Activated CD8-positive, alpha-beta memory T cell treated with anti-CD3 and anti-CD28 coated beads, Interleukin-2, amount 50 U/mL, for 48 hours (primary cell): ENCODE data around the gene TDRD12.
"Not testable (repeated sequence)": the region's sequence is repeated elsewhere in the genome, so short reads cannot be mapped to it uniquely, and the experiment has no call there.

Experiments
- DNase-seq: peaks from one replicate; pipeline ENCODE4 v3.0.0-alpha.2; 2020

Gene TDRD12

DNA sequence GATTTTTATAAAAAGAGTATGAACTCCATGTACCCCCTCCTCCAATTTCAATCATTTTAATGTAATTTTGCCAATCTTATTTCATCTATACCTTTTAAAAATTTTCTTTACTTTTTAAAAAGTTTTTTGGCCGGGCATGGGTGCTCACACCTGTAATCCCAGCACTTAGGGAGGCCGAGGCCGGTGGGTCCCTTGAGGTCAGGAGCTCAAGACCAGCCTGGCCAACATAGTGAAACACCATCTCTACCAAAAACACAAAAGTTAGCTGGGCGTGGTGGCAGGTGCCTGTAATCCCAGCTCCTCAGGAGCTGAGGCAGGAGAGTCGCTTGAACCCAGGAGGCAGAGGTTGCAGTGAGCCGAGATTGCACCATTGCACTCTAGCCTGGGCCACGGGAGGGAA lies 113.8 kb downstream of the TDRD12 start:
- DNase-seq: not testable (repeated sequence)

DNA sequence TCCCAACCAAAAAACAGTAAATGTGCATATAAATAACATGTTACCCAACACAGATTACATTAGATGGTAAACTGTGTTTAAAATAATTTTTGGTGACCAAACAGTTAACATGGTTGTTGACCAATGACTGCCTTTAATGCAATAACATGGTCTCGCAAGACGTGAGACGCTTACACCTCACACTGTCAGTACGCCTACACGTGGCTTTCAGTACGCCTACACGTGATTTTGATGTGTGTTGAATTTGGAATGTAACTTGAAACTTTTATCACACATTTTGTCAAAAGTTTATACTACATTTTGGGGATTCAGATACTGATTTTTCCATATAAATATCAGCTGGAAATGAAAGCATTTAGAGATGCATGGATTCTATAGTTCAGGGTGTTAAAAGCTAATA lies 118.0 kb downstream of the TDRD12 start:
- DNase-seq: no peak

DNA sequence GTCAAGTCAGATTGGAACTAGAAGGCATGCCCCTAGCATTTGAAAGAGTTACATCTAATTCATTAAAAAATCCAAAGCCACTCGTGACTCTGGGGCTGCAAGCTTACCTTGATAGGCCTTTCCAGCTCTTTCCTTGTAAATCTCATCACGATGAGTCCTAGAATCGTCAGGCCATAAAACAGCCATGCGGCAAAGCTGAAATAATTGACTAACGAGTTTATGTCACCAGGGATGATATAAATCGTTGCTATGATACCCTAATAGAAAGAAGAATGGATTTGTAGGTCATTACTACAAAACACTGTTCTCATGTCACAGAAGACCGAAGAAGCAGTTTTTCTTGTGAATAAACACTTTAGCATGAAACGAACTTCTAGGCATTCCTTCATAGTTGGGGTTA lies 122.5 kb downstream of the TDRD12 start:
- DNase-seq: no peak

DNA sequence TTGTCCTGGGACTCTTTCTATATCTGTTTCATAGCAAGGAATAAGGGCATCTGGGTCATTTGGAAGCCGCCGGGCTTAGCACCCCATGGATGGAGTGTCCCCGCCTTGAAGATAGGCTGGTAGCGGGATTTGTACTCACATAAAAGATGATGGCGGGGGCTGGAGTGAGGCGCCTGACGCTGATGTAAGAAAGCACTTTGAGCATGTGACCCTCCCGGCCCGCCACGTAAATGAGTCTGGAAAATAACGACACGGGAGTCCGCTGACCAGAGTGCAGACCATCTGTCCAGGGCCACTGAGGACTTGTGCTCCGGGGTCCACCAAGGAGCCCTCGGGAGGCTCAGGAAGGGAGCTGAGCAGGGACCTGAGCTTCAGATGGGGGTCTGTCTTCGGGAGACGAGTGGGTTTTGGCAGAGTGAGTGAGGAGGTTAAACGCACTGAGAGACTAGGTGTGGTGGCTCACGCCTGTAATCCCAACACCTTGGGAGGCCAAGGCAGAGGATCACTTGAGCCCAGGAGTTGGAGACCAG lies 124.2 kb downstream of the TDRD12 start:
- no peak for DNase-seq

DNA sequence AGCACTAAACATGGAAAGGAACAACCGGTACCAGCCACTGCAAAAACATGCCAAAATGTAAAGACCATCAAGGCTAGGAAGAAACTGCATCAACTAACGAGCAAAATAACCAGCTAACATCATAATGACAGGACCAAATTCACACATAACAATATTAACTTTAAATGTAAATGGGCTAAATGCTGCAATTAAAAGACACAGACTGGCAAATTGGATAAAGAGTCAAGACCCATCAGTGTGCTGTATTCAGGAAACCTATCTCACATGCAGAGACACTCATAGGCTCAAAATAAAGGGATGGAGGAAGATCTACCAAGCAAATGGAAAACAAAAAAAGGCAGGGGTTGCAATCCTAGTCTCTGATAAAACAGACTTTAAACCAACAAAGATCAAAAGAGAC lies 128.5 kb downstream of the TDRD12 start:
- not testable (repeated sequence) for DNase-seq

DNA sequence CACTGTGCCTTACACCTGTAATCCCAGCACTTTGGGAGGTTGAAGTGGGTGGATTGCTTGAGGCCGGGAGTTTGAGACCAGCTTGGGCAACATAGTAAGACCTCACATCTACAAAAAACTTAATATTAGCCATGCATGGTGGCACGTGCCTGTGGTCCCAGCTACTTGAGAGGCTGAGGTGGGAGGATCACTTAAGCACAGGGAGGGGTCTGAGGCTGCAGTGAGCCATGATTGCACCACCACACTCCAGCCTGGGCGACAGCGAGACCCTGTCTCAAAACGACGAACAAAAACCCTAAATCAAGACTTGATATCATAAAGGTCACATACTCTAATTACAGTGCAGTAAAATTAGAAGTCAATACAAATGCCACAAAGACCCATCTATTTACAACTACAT lies 132.6 kb downstream of the TDRD12 start:
- no peak for DNase-seq

DNA sequence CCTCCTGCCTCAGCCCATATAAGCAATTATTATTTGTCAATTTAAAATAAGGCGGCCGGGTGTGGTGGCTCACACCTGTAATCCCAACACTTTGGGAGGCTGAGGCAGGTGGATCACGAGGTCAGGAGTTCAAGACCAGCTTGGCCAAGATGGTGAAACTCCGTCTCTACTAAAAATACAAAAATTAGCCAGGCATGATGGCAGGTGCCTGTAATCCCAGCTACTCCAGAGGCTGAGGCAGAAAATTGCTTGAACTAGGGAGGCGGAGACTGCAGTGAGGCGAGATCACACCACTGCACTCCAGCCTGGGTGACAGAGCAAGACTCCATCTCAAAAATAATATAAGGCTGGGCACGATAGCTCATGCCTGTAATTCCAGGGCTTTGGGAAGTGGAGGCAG lies 137.3 kb downstream of the TDRD12 start:
- not testable (repeated sequence) for DNase-seq

DNA sequence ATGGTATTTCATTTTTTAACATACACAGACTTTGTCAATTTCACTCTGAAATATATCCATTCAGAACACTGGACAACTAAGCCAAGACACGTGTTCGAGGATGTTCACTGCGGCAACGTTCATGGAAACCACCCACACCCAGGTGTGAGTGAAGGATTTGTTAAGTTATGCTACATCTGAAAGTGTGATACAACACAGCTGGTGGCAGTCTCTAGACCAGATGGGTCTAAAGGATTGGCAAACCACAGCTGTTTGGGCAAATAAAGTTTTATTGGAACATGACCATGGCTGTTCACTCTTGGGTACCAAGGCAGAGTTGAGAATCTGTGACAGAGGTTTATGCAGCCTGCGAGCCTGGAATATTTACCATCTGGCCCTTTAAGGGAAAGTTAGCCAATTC lies 138.0 kb downstream of the TDRD12 start:
- DNase-seq: no peak

DNA sequence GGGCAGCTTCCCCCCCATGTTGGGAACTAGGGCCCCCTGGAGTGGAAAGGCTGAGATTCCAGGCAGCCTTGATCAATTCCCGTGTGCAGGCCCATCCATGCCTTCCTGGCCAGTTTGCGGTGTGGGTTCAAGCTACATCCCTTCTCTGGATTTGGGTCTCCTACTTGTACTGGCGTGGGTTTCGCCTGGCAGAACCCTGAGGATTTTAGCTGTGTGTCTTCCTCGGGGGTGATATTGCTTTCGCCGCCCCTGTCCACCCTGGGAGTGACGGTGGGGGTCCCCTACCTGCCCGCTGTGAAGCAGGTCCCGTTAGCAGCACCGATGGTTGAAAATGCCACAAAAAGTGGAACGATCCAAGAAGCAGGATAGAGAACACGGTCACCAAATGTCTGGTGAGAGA lies 138.6 kb downstream of the TDRD12 start:
- no peak for DNase-seq

DNA sequence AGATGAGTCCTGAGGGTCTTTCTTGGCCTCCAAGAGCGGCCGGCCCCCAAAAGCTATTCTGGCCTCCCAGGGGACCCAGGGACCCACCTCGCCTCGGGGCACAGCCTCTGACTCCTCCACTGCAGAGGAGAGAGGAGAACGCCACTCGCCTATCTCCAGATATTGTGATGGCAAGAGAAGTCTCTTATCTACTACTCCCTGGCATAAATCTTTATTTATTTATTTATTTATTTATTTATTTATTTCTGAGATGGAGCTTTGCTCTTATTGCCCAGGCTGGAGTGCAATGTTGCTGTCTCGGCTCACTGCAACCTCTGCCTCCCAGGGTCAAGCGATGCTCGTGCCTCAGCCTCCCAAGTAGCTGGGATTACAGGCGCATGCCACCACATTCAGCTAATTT lies 139.0 kb downstream of the TDRD12 start:
- no peak for DNase-seq

DNA sequence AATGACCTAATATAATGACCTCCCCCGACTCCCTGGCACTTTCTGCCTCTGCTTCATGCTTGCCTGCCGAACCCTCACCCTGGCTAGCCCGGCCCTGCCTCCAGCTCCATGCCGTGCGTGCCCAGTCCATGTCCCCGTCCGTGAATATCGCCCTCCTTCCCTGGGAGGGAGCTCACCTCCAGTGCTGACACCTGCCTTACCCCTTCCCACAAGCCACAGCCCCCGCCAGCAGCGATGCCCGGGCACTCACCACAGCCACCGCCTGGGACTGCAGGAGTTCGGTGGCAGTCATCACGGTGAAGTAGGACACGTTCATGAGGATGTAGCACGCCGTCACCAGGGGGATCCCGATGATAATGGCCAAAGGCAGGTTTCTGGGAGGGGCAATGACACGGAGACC lies 140.0 kb downstream of the TDRD12 start:
- DNase-seq: peak; percentile 37

DNA sequence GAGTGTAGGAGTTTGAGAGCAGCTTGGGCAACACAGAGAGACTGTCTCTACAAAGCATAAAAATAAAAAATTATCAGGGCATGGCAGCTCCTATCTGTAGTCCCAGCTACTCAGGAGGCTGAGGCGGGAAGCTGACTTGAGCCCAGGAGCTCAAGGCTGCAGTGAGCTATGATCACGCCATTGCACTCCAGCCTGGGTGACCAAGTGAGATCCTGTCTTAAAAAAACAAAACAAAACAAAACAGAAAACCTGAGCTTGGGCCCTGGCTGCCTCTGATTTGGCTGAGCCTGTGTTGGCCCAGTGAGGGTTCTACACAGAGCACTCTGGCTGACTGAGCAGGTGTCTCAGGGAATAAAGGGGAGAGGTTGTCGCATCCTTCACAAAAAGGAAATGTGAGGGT lies 142.0 kb downstream of the TDRD12 start:
- peak; percentile 4 for DNase-seq

DNA sequence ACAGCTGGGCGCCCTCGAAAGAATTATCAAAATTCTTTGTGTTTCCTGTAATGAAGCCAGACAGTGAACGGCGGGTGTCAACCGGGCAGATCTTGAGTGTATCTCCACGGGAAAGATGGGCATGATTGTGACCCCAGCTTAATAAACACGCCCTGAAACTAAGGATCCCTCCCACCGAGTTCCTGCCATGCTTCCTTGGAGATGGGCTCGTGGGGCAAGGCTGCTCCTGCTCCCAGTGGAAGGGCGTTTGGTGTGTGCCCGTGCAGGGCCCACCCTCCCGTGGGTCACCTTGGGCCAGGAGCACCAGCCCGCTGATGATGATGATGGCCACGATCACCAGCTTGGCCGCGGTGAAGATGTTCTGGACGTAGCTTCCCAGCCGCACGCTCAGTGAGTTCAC lies 142.6 kb downstream of the TDRD12 start:
- no peak for DNase-seq

DNA sequence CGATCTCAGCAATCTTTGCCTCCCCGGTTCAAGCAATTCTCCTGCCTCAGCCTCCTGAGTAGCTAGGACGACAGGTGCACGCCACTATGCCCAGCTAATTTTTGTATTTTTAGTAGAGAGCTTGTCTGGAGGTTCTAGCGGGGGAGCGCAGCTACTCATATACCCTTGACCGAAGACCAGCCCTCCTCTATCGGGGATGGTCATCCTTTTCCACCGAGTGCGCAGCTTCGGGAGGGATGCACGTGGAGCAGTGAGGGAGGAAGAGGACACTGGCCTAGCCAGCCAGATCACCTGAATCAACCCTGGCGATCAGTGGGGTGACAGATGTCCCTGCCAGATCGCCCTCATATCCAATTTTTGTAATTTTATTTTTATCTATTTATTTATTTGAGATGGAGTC lies 143.2 kb downstream of the TDRD12 start:
- DNase-seq: peak; percentile 6

DNA sequence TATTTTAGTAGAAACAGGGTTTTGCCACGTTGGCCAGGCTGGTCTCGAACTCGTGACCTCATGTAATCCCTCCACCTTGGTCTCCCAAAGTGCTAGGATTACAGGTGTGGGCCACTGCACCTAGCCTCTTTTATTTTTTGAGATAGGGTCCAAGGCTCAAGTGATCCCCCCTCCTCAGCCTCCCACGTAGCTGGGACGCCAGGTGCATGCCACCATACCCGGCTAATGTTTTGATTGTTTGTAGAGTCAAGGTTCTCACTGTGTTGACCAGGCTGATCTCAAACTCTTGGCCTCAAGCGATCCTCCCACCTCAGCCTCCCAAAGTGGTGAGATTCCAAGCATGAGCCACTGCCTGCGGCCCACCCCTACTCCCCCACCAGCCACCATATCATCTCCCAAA lies 143.7 kb downstream of the TDRD12 start:
- DNase-seq: no peak

DNA sequence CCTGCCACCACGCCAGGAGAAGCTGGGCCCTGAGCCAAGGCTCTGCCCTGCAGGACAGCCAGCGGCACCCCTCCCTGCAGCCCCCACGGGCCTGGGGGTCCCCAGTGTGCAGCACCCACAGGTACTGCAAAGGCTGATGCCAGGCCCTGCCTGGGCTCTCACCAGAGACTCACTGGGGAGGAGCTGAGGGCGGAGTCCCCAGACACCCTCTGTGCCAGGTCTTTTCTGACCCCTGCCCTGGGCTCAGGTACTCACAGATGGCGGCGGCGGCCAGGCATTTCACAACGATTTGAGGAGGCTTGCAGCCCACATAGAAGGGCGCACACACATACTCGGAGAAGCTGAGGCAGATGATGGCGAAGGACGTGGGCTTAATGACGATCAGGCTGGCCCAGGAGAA lies 144.3 kb downstream of the TDRD12 start:
- no peak for DNase-seq

DNA sequence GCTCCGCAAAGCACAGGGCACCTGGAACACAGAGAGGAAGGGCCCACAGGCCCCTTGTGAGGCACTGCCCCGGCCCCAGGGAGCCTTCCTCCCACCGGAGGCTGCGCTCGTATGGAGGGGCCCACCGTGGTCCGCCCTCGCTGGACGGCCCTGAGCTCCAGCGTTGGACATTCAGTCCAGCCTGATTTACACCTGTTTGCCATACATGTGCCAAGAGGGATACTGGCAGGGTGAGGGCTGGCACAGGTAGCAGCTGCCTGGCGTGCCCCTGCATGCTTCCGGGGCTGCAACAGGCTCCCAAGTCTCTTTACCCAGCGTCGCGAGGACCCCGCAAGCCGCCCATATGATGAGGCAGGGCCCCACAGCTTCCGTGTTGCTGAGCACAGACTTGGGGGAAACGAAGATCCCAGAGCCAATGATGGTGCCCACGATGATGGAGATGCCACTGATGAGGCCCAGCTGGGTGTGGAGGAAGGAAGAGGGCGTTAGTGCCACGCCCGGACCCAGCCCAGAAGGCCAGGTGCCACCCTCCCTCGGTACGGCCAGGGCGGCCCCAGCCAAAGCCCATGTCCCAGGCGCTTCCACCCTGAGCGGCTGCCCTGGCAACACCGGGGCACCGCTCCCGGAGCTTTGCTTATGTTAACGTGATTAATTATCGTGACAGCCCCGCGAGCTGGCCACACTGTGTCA lies 144.9 kb downstream of the TDRD12 start:
- no peak for DNase-seq

DNA sequence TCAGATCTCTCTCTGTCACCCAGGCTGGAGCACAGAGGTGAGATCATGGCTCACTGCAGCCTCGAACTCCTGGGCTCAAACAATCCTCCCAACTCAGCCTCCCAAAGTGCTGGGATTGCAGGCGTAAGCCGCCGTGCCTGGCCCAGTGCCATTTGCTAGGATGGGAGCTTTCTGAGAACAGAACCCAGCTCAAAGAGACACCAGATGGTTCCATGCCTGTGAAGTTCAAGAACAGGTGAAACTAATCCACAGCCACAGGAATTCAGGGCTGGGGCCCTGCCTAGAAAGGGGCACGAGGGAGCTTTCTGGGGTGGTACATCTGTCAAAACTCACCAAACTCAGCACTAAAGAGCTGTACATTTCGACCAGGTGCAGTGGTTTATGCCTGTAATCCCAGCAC lies 145.8 kb downstream of the TDRD12 start:
- DNase-seq: no peak

DNA sequence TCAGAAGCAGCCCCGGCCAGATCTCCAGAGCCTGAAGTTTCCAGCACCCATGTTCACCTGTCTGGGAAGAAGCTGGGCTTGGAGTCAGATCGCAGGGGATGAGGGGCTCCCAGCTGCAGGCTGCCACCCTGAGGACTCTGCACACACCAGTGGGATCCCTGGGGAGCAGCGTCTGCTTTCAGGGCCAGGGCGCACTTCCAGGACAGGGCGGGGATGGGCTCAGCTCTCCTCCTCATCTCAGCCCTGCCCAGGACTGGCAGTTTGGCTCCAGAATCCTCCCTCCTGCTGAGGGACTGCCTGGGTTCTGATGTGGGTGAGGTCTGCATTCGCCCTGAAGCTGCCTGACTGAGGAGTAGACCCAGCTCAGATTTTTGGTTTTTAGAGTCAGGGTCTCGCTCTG lies 146.5 kb downstream of the TDRD12 start:
- no peak for DNase-seq

DNA sequence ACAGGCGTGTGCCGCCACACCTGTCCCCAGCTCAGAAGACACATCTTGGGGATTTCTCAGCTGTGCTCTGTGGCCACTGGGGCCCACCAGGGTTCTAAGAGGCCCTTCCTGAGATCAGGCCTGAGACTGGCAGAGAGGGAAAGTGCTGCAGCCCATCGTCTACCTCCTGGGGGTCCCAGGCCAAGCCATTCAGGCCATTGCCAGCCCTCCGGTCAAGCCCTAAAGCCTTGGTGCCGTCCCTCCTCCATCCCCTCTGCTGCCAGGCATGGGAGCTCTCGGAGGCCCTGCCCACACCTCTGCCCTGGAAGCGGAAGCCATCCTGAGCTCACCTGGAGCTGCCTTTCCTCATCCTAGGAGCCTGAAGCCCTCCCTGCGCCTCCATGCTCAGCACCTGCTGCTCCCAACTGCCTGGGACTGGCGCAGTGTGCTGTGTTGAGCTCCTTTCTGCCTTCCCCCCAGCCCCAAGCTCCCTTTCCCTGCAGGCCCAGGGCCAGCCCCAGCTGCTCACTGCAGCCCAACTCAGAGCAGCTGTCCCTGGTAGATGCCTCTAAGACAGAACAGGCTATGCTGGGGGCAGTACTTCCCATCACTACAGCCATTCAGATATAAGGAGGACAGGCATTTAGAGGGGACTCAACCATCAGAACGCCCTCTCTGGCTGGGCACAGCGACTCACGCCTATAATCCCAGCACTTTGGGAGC lies 147.1 kb downstream of the TDRD12 start:
- DNase-seq: peak; percentile 42

DNA sequence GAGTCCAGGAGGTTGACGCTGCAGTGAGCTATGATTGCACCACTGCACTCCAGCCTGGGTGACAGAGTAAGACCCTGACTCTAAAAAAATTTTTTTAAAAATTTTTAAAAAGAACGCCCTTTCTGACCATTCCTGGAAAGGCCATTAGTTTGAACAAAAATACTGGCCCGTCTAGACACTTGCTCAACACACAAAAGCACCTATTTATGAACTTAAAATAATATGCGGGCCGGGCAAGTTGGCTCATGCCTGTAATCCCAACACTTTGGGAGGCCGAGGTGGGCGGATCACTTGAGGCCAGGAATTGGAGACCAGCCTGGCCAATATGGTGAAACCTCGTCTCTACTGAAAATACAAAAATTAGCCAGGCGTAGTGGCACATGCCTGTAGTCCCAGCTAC lies 147.9 kb downstream of the TDRD12 start:
- peak; percentile 13 for DNase-seq

DNA sequence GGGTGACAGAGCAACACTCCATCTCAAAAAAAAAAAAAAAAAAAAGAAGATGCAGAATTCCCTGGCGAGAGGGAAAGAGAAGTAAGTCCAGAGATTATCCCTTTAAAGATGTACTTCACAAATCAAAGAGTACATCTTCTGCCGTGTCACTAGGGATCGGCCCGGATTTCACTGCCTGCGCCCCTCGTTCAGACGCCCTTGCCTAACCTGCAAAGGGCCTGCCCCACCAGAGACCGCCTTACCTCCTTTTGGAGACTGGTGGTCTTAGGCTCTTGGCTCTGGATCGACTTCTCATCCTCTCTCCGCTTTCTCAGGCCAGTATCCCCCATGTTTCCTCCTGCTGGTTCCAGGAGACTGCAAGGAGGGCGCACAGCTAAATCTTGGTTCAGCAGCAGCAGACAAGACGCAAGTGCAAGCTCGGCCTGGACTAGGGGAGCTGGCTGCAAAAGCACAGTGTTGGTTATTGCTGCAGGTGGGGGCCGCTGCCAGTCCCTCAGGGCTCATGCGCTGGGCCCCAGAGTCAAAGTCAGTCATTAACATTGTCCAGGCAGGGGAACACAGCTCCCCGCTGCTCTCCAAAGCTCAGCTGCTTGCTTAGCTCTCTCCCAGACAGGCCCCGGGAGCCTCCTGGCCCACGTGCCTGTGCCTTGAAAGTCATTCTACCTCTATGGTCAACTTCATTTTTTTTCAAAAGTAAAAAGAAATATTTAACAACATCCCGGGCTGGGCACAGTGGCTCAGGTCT lies 148.8 kb downstream of the TDRD12 start:
- DNase-seq: peak; percentile 36

DNA sequence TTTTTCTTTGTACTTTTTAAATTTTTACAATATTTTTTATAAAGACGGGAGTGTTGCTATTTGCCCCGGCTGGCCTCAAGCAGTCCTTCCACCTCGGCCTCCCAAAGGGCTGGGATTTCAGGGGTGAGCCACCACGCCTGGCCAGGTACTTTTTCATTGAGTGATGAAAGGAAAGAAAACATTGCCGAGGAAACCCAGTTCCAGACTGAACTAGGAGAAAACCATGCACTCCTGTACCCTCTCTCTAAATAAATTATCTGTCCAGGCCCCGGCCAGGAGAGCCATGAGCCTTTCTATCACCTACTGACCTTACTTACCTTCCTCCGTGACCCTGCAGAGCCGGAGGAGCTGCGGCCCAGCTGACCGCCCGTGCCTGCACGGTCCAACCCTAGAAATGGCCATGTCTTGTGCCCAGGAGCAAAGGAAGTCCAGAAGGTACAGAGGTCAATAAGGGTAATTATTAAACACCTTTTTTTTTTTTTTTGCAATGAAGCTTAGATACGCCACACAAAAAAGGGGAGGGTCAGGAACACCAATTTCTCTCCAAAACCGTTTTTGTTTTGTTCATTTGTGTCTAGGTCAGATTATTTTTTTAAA lies 149.9 kb downstream of the TDRD12 start, which contains the start of gene SLC7A9:
SLC7A9 (minus strand) TSS at position 399 of the 597 bp plus-strand sequence. CDS start 1,233 bp downstream, outside the sequence.
- DNase-seq: peak; percentile 23
